ENCODE results near the gene IFNA2.
"Not testable (repeated sequence)": the region's sequence is repeated elsewhere in the genome, so short reads cannot be mapped to it uniquely, and the experiment has no call there.

IFNA2 gene

GRCh38 chr9:21381448-21382339, 3.5 kb downstream of the IFNA2 start:
- peak; percentile 8 to 12 for DNase-seq

- not testable (repeated sequence) for DNase-seq
These were observed 13.7 kb downstream of the IFNA2 start for GRCh38 chr9:21371467-21371866.

- no peak for DNase-seq
These were observed 17.2 kb downstream of the IFNA2 start, which contains the start of gene IFNA13 for GRCh38 chr9:21367957-21368356. IFNA13 (minus strand) TSS chr9:21368057; CDS start chr9:21368010, 47 bp downstream.

GRCh38 chr9:21367169-21367568, 18.0 kb downstream of the IFNA2 start:
- not testable (repeated sequence) for DNase-seq

GRCh38 chr9:21362287-21362686, 22.9 kb downstream of the IFNA2 start:
- DNase-seq = no peak

GRCh38 chr9:21357479-21358460, 27.4 kb downstream of the IFNA2 start:
- DNase-seq = no peak

- DNase-seq = no peak
These were observed 34.4 kb downstream of the IFNA2 start, which contains the start of gene IFNA6 for GRCh38 chr9:21350787-21351186. IFNA6 (minus strand) TSS chr9:21350887; CDS start chr9:21350887, 0 bp downstream.

GRCh38 chr9:21348430-21348970, 36.7 kb downstream of the IFNA2 start:
- DNase-seq = no peak

GRCh38 chr9:21340735-21341134, 44.5 kb downstream of the IFNA2 start:
- DNase-seq = no peak

GRCh38 chr9:21336457-21336856, 48.7 kb downstream of the IFNA2 start:
- DNase-seq = no peak

- DNase-seq = peak; percentile 76 to 81
These were observed 50.2 kb downstream of the IFNA2 start, which contains the start of gene KLHL9 for GRCh38 chr9:21334701-21335632. KLHL9 (minus strand) TSS chr9:21335404; CDS start chr9:21334859, 545 bp downstream.

All from NCI-H187 (cell line).